HCT116 (cell line): ENCODE data around the gene RYR2. TPM values are rescaled to one million over a fixed set of nuclear protein-coding genes. Genes with fewer than 3 reads are reported as not detected.

ENCODE experiments used
- ATAC-seq: fragments of 200-7000 bp; cut with Tn5 transposase; 2 replicates; pipeline ENCODE4 v1.9.1; 2020; ENCODE audit warnings: mild to moderate bottlenecking, moderate library complexity
- BruUV-seq: library from RNA; stranded (reverse); fragments of 400-500 nt; replicated peaks from 2 replicates; lab custom pipeline; 2021; lab: Mats Ljungman, UMichigan
- CTCF ChIA-PET: fragments of 300-600 bp; sonication (Branson Sonifier 250); formaldehyde crosslinking; loops from one replicate; lab custom pipeline; 2021; ENCODE audit warnings: antibody characterized with exemption; lab: Charles Lee
- POLR2A ChIA-PET: fragments of 300-600, 350-600 bp; sonication (Branson Sonifier 250); formaldehyde crosslinking; loops from one replicate; lab custom pipeline; 2021; ENCODE audit warnings: antibody characterized with exemption; lab: Charles Lee
- RAD21 ChIA-PET, 2 experiments: fragments of 300-600 bp; sonication (Branson Sonifier 250); formaldehyde crosslinking; loops; one replicate each; lab custom pipeline; 2023; ENCODE audit warnings: low total read pairs in 2 of 2; ENCODE audit not compliant: uncharacterized antibody in 2 of 2, unreplicated experiment in 2 of 2, low non-redundant PET in 1 of 2; lab: Charles Lee
- DNase-seq: peaks from one replicate; pipeline ENCODE4 v3.0.0-alpha.2; 2010; ENCODE audit warnings: low read depth, low spot score
- H2AFZ ChIP-seq: fragments of 200-600 bp; shearing (Covaris generic), sonication (generic); 2 replicates; pipeline ENCODE4 v1.6.1; 2017; ENCODE audit warnings: low read depth, mixed run types, mixed read lengths, antibody characterized with exemption, low read length; ENCODE audit not compliant: poor library complexity, severe bottlenecking
- H3K27ac ChIP-seq: 2 replicates; pipeline ENCODE4 v1.5.1; 2012; ENCODE audit warnings: low read depth, low read length
- H3K27me3 ChIP-seq: fragments of 200-600 bp; sonication (generic); 2 replicates; pipeline ENCODE4 v1.6.1; 2016; ENCODE audit warnings: mixed run types, low read length, mixed read lengths; ENCODE audit not compliant: insufficient read depth
- H3K36me3 ChIP-seq, 2 experiments: fragments of 200-500 bp in 1 of 2; fragments of 200-600 bp in 1 of 2; sonication (Bioruptor generic) in 1 of 2; sonication (generic) in 1 of 2; 2 replicates each; pipeline versions ENCODE4 v1.5.1 to v1.6.1; 2014 to 2016; ENCODE audit warnings: low read length in 2 of 2, inconsistent platforms in 1 of 2, mixed read lengths in 1 of 2, mixed run types in 1 of 2; ENCODE audit not compliant: insufficient read depth in 2 of 2, control insufficient read depth in 1 of 2
- H3K4me1 ChIP-seq, 2 experiments: fragments of 200-600 bp in 1 of 2; sonication (generic) in 1 of 2; 2 replicates each; pipeline versions ENCODE4 v1.5.1 to v1.6.1; 2012 to 2017; ENCODE audit warnings: low read length in 2 of 2, inconsistent platforms in 1 of 2, mild to moderate bottlenecking in 1 of 2, mixed read lengths in 1 of 2, mixed run types in 1 of 2, moderate library complexity in 1 of 2; ENCODE audit not compliant: insufficient read depth in 2 of 2, control insufficient read depth in 1 of 2
- H3K4me2 ChIP-seq: fragments of 200-600 bp; sonication (generic); 2 replicates; pipeline ENCODE4 v1.6.1; 2017; ENCODE audit warnings: mixed run types, low read length, mixed read lengths
- H3K4me3 ChIP-seq, 2 experiments: fragments of 200-600 bp in 1 of 2; sonication (generic) in 1 of 2; replicated peaks in 1 of 2; 2 replicates each; pipeline ENCODE4 v1.5.1; 2011 to 2016; ENCODE audit warnings: low read length in 2 of 2, control low read depth in 1 of 2, low read depth in 1 of 2, mild to moderate bottlenecking in 1 of 2, mixed read lengths in 1 of 2, mixed run types in 1 of 2
- H3K79me2 ChIP-seq: fragments of 200-600 bp; sonication (generic); 2 replicates; pipeline ENCODE4 v1.6.1; 2017; ENCODE audit warnings: mild to moderate bottlenecking, mixed run types, low read length, moderate library complexity, mixed read lengths; ENCODE audit not compliant: insufficient read depth
- H3K9ac ChIP-seq: fragments of 200-600 bp; sonication (generic); 2 replicates; pipeline ENCODE4 v1.6.1; 2016; ENCODE audit warnings: low read length, mixed read lengths
- H3K9me2 ChIP-seq: fragments of 200-600 bp; sonication (generic), shearing (Covaris generic); 2 replicates; pipeline ENCODE4 v1.6.1; 2017; ENCODE audit warnings: mixed run types, mild to moderate bottlenecking, moderate library complexity; ENCODE audit not compliant: insufficient read depth
- H3K9me3 ChIP-seq, 2 experiments: fragments of 200-500 bp in 1 of 2; fragments of 200-600 bp in 1 of 2; sonication (Bioruptor generic) in 1 of 2; sonication (generic) in 1 of 2; 2 replicates each; pipeline ENCODE4 v1.6.1; 2014 to 2017; ENCODE audit warnings: low read length in 2 of 2, mixed read lengths in 2 of 2, inconsistent platforms in 1 of 2, low read depth in 1 of 2, mild to moderate bottlenecking in 1 of 2, mixed run types in 1 of 2, moderate library complexity in 1 of 2; ENCODE audit not compliant: control insufficient read depth in 1 of 2, insufficient read depth in 1 of 2
- H4K20me1 ChIP-seq: fragments of 200-600 bp; sonication (generic), shearing (Covaris generic); 2 replicates; pipeline ENCODE4 v1.6.1; 2017; ENCODE audit warnings: mixed run types, mild to moderate bottlenecking, moderate library complexity; ENCODE audit not compliant: insufficient read depth
- CBX3 ChIP-seq: IDR thresholded peaks from 2 replicates; pipeline ENCODE4 v1.6.1; 2012; ENCODE audit warnings: low read depth
- CEBPB ChIP-seq: IDR thresholded peaks from 2 replicates; pipeline ENCODE4 v1.6.1; 2012; ENCODE audit warnings: low read depth
- EGR1 ChIP-seq: IDR thresholded peaks from 2 replicates; pipeline ENCODE4 v1.6.1; 2012; ENCODE audit warnings: low read depth
- ELF1 ChIP-seq: IDR thresholded peaks from 2 replicates; pipeline ENCODE4 v1.6.1; 2012; ENCODE audit warnings: low read depth, borderline replicate concordance
- EZH2 ChIP-seq: fragments of 200-600 bp; sonication (generic); IDR thresholded peaks from 2 replicates; pipeline ENCODE4 v1.6.1; 2017; ENCODE audit warnings: antibody characterized with exemption, mixed run types
- FOSL1 ChIP-seq: IDR thresholded peaks from 2 replicates; pipeline ENCODE4 v1.6.1; 2012; ENCODE audit warnings: low read depth
- JUND ChIP-seq: IDR thresholded peaks from 2 replicates; pipeline ENCODE4 v1.6.1; 2012
- MAX ChIP-seq: IDR thresholded peaks from 2 replicates; pipeline ENCODE4 v1.6.1; 2012
- POLR2A ChIP-seq: IDR thresholded peaks from 2 replicates; pipeline ENCODE4 v1.7.0; 2011; ENCODE audit warnings: borderline replicate concordance; ENCODE audit not compliant: insufficient read depth, insufficient read length; ENCODE audit errors: extremely low read depth
- POLR2AphosphoS5 ChIP-seq: IDR thresholded peaks from 2 replicates; pipeline ENCODE4 v1.6.1; 2011; ENCODE audit warnings: mild to moderate bottlenecking, low read depth, low read length, moderate library complexity
- RAD21 ChIP-seq: IDR thresholded peaks from 2 replicates; pipeline ENCODE4 v1.6.1; 2012; ENCODE audit warnings: low read depth, mild to moderate bottlenecking
- REST ChIP-seq: IDR thresholded peaks from 2 replicates; pipeline ENCODE4 v1.6.1; 2012; ENCODE audit warnings: low read depth
- SIN3A ChIP-seq: IDR thresholded peaks from 2 replicates; pipeline ENCODE4 v1.6.1; 2012; ENCODE audit warnings: low read depth
- SP1 ChIP-seq: IDR thresholded peaks from 2 replicates; pipeline ENCODE4 v1.6.1; 2012; ENCODE audit warnings: low read depth
- ZFX ChIP-seq: fragments of 450-650 bp; IDR thresholded peaks from 2 replicates; pipeline ENCODE4 v1.6.1; 2017
- intact Hi-C: fragments of 100-400 bp; cut with micrococcal nuclease; formaldehyde crosslinking; loops from 2 replicates; pipeline ENCODE4 v1.10.0; 2022
- total RNA-seq: library from RNA; stranded (reverse); gene quantifications from one replicate; pipeline ENCODE4 v1.2.1, GENCODE V29; 2021; ENCODE audit not compliant: unreplicated experiment
- TF ChIP-seq, protein P1 (sequence below), 3 experiments: fragments of 200-600 bp in 1 of 3; sonication (generic) in 1 of 3; IDR thresholded peaks in 2 of 3; conservative IDR thresholded peaks in 1 of 3; 2 replicates each; pipeline ENCODE4 v1.5.1; 2012 to 2017; ENCODE audit warnings: low read depth in 2 of 3, low read length in 2 of 3, antibody characterized with exemption in 1 of 3, borderline replicate concordance in 1 of 3, control low read depth in 1 of 3, mild to moderate bottlenecking in 1 of 3, mixed read lengths in 1 of 3, mixed run types in 1 of 3, moderate library complexity in 1 of 3; ENCODE audit not compliant: insufficient read depth in 1 of 3
- TF ChIP-seq, protein P2 (sequence below): IDR thresholded peaks from 2 replicates; pipeline ENCODE4 v1.6.1; 2012

Gene RYR2
- total RNA-seq, 1 experiment from 2014 or later = 0.02 TPM

DNA sequence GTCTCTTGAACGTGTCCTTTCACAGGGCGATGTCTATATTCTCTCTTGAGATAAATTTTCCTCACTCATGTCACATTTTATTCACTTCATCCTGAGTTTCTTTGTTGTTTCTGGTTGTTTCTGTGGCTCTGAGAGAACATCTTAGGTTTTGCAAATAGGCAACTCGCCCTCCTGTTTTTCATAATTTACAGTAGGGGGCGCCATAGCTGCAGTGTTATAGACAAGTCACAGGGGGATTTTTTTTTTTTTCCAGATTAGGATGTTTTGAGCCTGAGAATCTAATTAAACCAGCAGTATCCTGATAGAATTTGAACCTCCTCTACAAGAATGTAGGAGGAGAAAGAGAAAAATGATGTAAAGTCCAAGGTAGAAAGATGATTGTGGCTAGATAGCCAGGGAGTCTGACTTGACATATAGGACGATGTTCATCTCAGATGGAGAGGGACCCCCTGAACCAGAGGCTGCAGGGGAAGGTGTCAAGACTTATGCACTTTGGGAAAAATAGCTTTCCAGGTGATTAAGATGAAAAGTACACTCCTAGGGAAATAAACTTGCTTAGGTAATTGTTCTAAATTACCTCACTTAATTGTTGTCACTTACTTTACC, 772.4 kb downstream of the RYR2 start:
- DNase-seq (no peak), ATAC-seq (no peak)
- ChIA-PET POLR2A (no interaction called here), CTCF (no interaction called here), RAD21 (no interaction called here)
- TF ChIP-seq, protein P1, sequence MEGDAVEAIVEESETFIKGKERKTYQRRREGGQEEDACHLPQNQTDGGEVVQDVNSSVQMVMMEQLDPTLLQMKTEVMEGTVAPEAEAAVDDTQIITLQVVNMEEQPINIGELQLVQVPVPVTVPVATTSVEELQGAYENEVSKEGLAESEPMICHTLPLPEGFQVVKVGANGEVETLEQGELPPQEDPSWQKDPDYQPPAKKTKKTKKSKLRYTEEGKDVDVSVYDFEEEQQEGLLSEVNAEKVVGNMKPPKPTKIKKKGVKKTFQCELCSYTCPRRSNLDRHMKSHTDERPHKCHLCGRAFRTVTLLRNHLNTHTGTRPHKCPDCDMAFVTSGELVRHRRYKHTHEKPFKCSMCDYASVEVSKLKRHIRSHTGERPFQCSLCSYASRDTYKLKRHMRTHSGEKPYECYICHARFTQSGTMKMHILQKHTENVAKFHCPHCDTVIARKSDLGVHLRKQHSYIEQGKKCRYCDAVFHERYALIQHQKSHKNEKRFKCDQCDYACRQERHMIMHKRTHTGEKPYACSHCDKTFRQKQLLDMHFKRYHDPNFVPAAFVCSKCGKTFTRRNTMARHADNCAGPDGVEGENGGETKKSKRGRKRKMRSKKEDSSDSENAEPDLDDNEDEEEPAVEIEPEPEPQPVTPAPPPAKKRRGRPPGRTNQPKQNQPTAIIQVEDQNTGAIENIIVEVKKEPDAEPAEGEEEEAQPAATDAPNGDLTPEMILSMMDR (IDR thresholded peaks at IDR 0.05 in 2 of 3, conservative IDR thresholded peaks at IDR 0.05 in 1 of 3; ENCODE audit: borderline replicate concordance in 1 of 3, insufficient read depth in 1 of 3, low read depth in 2 of 3, low read length in 2 of 3) = peak in 2 of 3 experiments; percentile 10 to 35; a peak in 2 of 6 replicates
- TF ChIP-seq POLR2AphosphoS5 = no peak
- Histone ChIP-seq H3K4me2 (no peak overlapping the region), H3K9me2 (no peaks in the 10 kb centered on the region), H3K9me3 (peaks cover 4 to 25% of the 10 kb centered on the region in 2 experiments; a peak in 2 of 4 replicates), H3K27me3 (no peaks in the 10 kb centered on the region), H3K9ac (no peak overlapping the region), H3K4me3 (no peak overlapping the region), H2AFZ (no peak overlapping the region), H4K20me1 (no peaks in the 10 kb centered on the region), H3K4me1 (no peaks in the 10 kb centered on the region), H3K36me3 (no peaks in the 10 kb centered on the region), H3K79me2 (no peaks in the 10 kb centered on the region), H3K27ac (no peak overlapping the region)
- intact Hi-C loops = no loop called here
- BruUV-seq = no TSS peak

- Histone ChIP-seq H3K79me2 (no peaks in the 10 kb centered on the region), H4K20me1 (no peaks in the 10 kb centered on the region), H3K27ac (no peak overlapping the region), H3K9me3 (peaks cover 4 to 19% of the 10 kb centered on the region in 2 experiments; a peak in 2 of 4 replicates), H3K4me1 (no peaks in the 10 kb centered on the region), H3K4me3 (no peak overlapping the region), H3K9ac (no peak overlapping the region), H3K9me2 (no peaks in the 10 kb centered on the region), H3K4me2 (no peak overlapping the region), H3K36me3 (no peaks in the 10 kb centered on the region), H2AFZ (no peak overlapping the region), H3K27me3 (no peaks in the 10 kb centered on the region)
- BruUV-seq = no TSS peak
- CTCF ChIA-PET = no interaction called here
- DNase-seq (no peak), ATAC-seq (no peak)
- POLR2A ChIA-PET = no interaction called here
- RAD21 ChIA-PET = no interaction called here
- intact Hi-C loops = no loop called here
- TF ChIP-seq SIN3A = no peak
- TF ChIP-seq EZH2 = no peak
- no peak for TF ChIP-seq ELF1
- TF ChIP-seq POLR2A = no peak
- no peak for TF ChIP-seq SP1
- TF ChIP-seq FOSL1 = no peak
- no peak for TF ChIP-seq EGR1
- no peak for TF ChIP-seq REST
- TF ChIP-seq CBX3 = no peak
- no peak for TF ChIP-seq ZFX
- no peak for TF ChIP-seq JUND
- no peak for TF ChIP-seq RAD21
- no peak for TF ChIP-seq MAX
- TF ChIP-seq, protein P2, sequence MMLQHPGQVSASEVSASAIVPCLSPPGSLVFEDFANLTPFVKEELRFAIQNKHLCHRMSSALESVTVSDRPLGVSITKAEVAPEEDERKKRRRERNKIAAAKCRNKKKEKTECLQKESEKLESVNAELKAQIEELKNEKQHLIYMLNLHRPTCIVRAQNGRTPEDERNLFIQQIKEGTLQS = no peak
- no peak for TF ChIP-seq POLR2AphosphoS5
- no peak for TF ChIP-seq CEBPB
These were observed 775.3 kb downstream of the RYR2 start for GRCh38 chr1:237817277-237817676.
